ENCODE data around the gene LY6G6C.

DNA sequence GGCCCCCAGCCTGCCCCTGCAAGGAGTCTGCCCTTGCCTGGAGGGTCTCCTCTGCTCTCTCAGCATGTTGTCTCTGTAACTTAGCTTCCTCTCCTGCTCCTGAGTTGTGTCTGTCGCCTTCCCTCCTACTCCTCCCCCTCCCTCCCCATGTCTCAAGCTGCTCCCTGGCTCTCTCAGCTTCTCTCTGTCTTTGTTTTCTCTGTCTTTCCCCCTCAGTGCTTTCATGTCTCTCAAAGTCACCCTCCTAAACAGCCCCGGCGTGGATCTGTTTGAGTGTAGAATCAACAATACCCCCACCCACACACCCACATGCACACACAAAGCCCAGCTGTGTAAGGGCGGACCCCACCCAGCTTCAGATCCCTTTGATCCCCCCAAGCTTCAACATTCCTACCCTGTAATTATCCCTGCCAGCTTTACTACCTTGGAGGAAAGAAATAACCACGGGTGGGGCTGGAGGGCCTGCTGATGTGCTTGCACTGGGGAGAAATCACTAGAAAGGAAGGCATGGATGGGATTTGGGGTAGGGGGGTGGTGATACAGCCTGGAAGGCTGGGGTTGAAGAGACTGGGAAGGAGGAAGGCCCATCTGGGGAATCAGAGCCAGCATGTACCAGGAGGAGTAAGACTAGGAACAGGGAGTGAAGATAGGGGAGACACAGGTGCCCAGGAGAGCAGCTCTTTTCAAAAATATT, 7.4 kb downstream of the LY6G6C start:
- TF ChIP-seq, protein P1, sequence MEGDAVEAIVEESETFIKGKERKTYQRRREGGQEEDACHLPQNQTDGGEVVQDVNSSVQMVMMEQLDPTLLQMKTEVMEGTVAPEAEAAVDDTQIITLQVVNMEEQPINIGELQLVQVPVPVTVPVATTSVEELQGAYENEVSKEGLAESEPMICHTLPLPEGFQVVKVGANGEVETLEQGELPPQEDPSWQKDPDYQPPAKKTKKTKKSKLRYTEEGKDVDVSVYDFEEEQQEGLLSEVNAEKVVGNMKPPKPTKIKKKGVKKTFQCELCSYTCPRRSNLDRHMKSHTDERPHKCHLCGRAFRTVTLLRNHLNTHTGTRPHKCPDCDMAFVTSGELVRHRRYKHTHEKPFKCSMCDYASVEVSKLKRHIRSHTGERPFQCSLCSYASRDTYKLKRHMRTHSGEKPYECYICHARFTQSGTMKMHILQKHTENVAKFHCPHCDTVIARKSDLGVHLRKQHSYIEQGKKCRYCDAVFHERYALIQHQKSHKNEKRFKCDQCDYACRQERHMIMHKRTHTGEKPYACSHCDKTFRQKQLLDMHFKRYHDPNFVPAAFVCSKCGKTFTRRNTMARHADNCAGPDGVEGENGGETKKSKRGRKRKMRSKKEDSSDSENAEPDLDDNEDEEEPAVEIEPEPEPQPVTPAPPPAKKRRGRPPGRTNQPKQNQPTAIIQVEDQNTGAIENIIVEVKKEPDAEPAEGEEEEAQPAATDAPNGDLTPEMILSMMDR (IDR thresholded peaks at IDR 0.05; ENCODE audit: insufficient read depth, low read depth, low read length), result no peak
- no peak for TF ChIP-seq EZH2 (IDR thresholded peaks at IDR 0.05; ENCODE audit: insufficient read depth, low read length)

Measured in astrocyte (in vitro differentiated cells and primary cell).